H1 (cell line): ENCODE results near the gene DAZL. TPM values are rescaled to one million over a fixed set of nuclear protein-coding genes. Genes with fewer than 3 reads are reported as not detected.

ENCODE experiments used
- BACH1 ChIP-seq: IDR thresholded peaks from 2 replicates; pipeline ENCODE4 v1.6.1; 2012; ENCODE audit warnings: low read length, improper control_type of control experiment
- BCL11A ChIP-seq, 2 experiments: IDR thresholded peaks; one replicate each; pipeline ENCODE4 v1.6.1; 2011; ENCODE audit warnings: low read depth in 2 of 2, low read length in 2 of 2, mild to moderate bottlenecking in 2 of 2
- BRCA1 ChIP-seq: IDR thresholded peaks from 2 replicates; pipeline ENCODE4 v1.6.1; 2012; ENCODE audit warnings: low read depth, low read length, improper control_type of control experiment
- CBX8 ChIP-seq: fragments of 300-800, 300-1000 bp; sonication (generic); IDR thresholded peaks from 2 replicates; pipeline ENCODE4 v1.7.1; 2016; ENCODE audit warnings: low read depth, low read length, borderline replicate concordance
- CHD2 ChIP-seq: IDR thresholded peaks from 2 replicates; pipeline ENCODE4 v1.6.1; 2012; ENCODE audit warnings: low read length, improper control_type of control experiment
- CREB1 ChIP-seq: IDR thresholded peaks from 2 replicates; pipeline ENCODE4 v1.6.1; 2012; ENCODE audit warnings: inconsistent platforms
- CTCF ChIP-seq, 3 experiments: IDR thresholded peaks; 1 replicate in 2 of 3; 2 replicates in 1 of 3; pipeline versions ENCODE4 v1.5.1 to v1.6.1; 2011; ENCODE audit warnings: low read length in 3 of 3, mild to moderate bottlenecking in 3 of 3, inconsistent platforms in 2 of 3, low read depth in 1 of 3, moderate library complexity in 1 of 3; ENCODE audit not compliant: insufficient read depth in 1 of 3; ENCODE audit errors: control extremely low read depth in 1 of 3
- E2F6 ChIP-seq: IDR thresholded peaks from 2 replicates; pipeline ENCODE4 v1.6.1; 2012; ENCODE audit warnings: inconsistent platforms
- EGR1 ChIP-seq: IDR thresholded peaks from 2 replicates; pipeline ENCODE4 v1.6.1; 2011; ENCODE audit warnings: low read depth, low read length, borderline replicate concordance
- HDAC6 ChIP-seq: IDR thresholded peaks from one replicate; pipeline ENCODE4 v1.7.1; 2012; ENCODE audit warnings: low read depth, mild to moderate bottlenecking, inconsistent platforms, low read length, moderate library complexity
- KDM4A ChIP-seq: IDR thresholded peaks from one replicate; pipeline ENCODE4 v1.7.1; 2012; ENCODE audit warnings: low read depth, mild to moderate bottlenecking, moderate library complexity, low read length, inconsistent platforms; ENCODE audit not compliant: severe bottlenecking
- NANOG ChIP-seq: IDR thresholded peaks from 2 replicates; pipeline ENCODE4 v1.6.1; 2011; ENCODE audit warnings: low read length, low read depth, mild to moderate bottlenecking, inconsistent platforms; ENCODE audit not compliant: insufficient read depth, poor library complexity, severe bottlenecking
- POLR2AphosphoS5 ChIP-seq: IDR thresholded peaks from 2 replicates; pipeline ENCODE4 v1.6.1; 2011; ENCODE audit warnings: low read depth, low read length
- POU5F1 ChIP-seq: IDR thresholded peaks from 2 replicates; pipeline ENCODE4 v1.6.1; 2011; ENCODE audit warnings: low read depth, mild to moderate bottlenecking, low read length, moderate library complexity
- RAD21 ChIP-seq, 2 experiments: IDR thresholded peaks in 1 of 2; conservative IDR thresholded peaks in 1 of 2; 2 replicates each; pipeline ENCODE4 v1.6.1; 2011; ENCODE audit warnings: low read depth in 2 of 2, low read length in 2 of 2, improper control_type of control experiment in 1 of 2, inconsistent platforms in 1 of 2, mild to moderate bottlenecking in 1 of 2, moderate library complexity in 1 of 2
- SAP30 ChIP-seq: fragments of 300-600 bp; sonication (generic); IDR thresholded peaks from 2 replicates; pipeline ENCODE4 v1.7.1; 2012; ENCODE audit warnings: low read length, moderate library complexity, mild to moderate bottlenecking, inconsistent platforms; ENCODE audit not compliant: insufficient read depth, insufficient replicate concordance
- SIX5 ChIP-seq: IDR thresholded peaks from 2 replicates; pipeline ENCODE4 v1.6.1; 2011; ENCODE audit warnings: mild to moderate bottlenecking, low read depth, low read length
- SP1 ChIP-seq: IDR thresholded peaks from 2 replicates; pipeline ENCODE4 v1.6.1; 2011; ENCODE audit warnings: low read depth, low read length
- SP2 ChIP-seq: IDR thresholded peaks from 2 replicates; pipeline ENCODE4 v1.6.1; 2012; ENCODE audit warnings: mild to moderate bottlenecking, low read length, inconsistent platforms
- SP4 ChIP-seq: IDR thresholded peaks from 2 replicates; pipeline ENCODE4 v1.6.1; 2012; ENCODE audit warnings: low read length, inconsistent platforms
- YY1 ChIP-seq: IDR thresholded peaks from 2 replicates; pipeline ENCODE4 v1.6.1; 2011; ENCODE audit warnings: low read depth, mild to moderate bottlenecking, low read length
- polyA plus RNA-seq, 7 experiments: library from polyadenylated mRNA; depleted of rRNA in 3 of 7; stranded (reverse) in 5 of 7; unstranded in 2 of 7; fragments of >200 nt in 5 of 7; fragments of 200-250 nt in 2 of 7; gene quantifications; 1 replicate in 5 of 7; 2 replicates in 1 of 7; 4 replicates in 1 of 7; pipeline versions ENCODE4 v1.2.1 to v1.2.3, GENCODE V29; 2011 to 2013; ENCODE audit warnings: missing spikeins in 2 of 7, mixed read lengths in 2 of 7
- total RNA-seq: library from RNA; stranded (reverse); fragmentation: NEBNext Ultra II Directional; extraction: Animal tissue kit (Norgen Biotek cat#: 25700); gene quantifications from 2 replicates; pipeline ENCODE4 v1.2.1, GENCODE V29; 2021

The DAZL gene
- total and polyA plus RNA-seq, 2 of the 8 experiments (the other 6 are each of a cell fraction or from before 2014, with no cell fraction given): 3.4 to 5.9 TPM

GRCh38 chr3:16550676-16551341 lies 54.4 kb downstream of the DAZL start (continued):
- no peak for TF ChIP-seq SP4
- no peak for TF ChIP-seq KDM4A
- no peak for TF ChIP-seq SIX5
- TF ChIP-seq CTCF (IDR thresholded peaks at IDR 0.05; ENCODE audit: control extremely low read depth in 1 of 3, insufficient read depth in 1 of 3, low read depth in 1 of 3, low read length in 3 of 3): peak; percentile 73 to 94 (median 90)
- no peak for TF ChIP-seq E2F6
- TF ChIP-seq HDAC6: no peak
- TF ChIP-seq SP2: no peak
- TF ChIP-seq CHD2: no peak
- TF ChIP-seq SP1: no peak
- TF ChIP-seq BRCA1: no peak
- no peak for TF ChIP-seq NANOG
- TF ChIP-seq CBX8: no peak
- no peak for TF ChIP-seq BACH1
- peak; percentile 64; the same call in 1 of the 2 replicates for TF ChIP-seq YY1
- peak; percentile 98 to 99 for TF ChIP-seq RAD21 (IDR thresholded peaks at IDR 0.05 in 1 of 2, conservative IDR thresholded peaks at IDR 0.05 in 1 of 2; ENCODE audit: low read depth in 2 of 2, low read length in 2 of 2)
- no peak for TF ChIP-seq EGR1
- TF ChIP-seq SAP30: no peak
- no peak for TF ChIP-seq CREB1
- TF ChIP-seq BCL11A (IDR thresholded peaks at IDR 0.05; ENCODE audit: low read depth in 2 of 2, low read length in 2 of 2): no peak
- peak; percentile 49; the same call in 1 of the 2 replicates for TF ChIP-seq POLR2AphosphoS5
- no peak for TF ChIP-seq POU5F1
